ENCODE measurements around the gene AKR1B15. TPM values are rescaled to one million over a fixed set of nuclear protein-coding genes. Genes with fewer than 3 reads are reported as not detected.
A peak's percentile ranks its signal among the peaks of the same experiment; 100 is the strongest.
"Not testable (repeated sequence)": the region's sequence is repeated elsewhere in the genome, so short reads cannot be mapped to it uniquely, and the experiment has no call there.

AKR1B15 gene
- total RNA-seq, 2 experiments from 2014 or later: not detected

DNA sequence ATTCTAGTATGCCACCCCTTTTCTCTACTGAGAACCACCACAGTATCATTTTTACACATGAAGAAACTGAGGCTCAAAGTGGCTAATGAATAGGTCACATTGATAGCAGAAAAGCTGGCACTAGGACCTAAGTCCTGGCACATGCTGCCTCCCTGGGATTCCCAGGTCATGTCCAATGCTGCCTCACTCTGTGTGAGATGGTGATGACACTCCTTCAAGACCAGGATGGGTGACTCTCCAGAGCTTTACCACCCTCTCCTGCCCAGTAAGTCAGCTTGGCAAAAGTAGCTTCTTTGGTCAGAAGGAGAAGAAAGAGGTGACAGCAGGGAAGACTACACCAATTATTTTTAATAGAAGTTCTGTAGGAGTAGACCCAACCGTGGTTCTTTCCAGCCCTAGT, 34.8 kb upstream of the AKR1B15 start:
- no peaks in the 10 kb centered on the region for H3K9me3 Mint-ChIP-seq
- POLR2A ChIA-PET: no interaction called here
- CTCF ChIA-PET: interaction anchor here (0.6 to 2.5 kb wide), 35 partner anchors 8 to 126 kb away, joined by 3 to 37 read pairs (median 4); partner anchors contain the start of genes AKR1B1, AKR1B10 and AKR1B15
- H3K4me3 Mint-ChIP-seq: no peak overlapping the region
- DNase-seq (no peak), ATAC-seq (no peak)
- intact Hi-C loops (cut with micrococcal nuclease): loop anchor here (2.0 kb wide), 1 partner anchor 91 kb away; no protein-coding TSS in a partner anchor
- no peaks in the 10 kb centered on the region for H3K36me3 Mint-ChIP-seq (ENCODE audit: low read depth)
- TF ChIP-seq, protein P1, sequence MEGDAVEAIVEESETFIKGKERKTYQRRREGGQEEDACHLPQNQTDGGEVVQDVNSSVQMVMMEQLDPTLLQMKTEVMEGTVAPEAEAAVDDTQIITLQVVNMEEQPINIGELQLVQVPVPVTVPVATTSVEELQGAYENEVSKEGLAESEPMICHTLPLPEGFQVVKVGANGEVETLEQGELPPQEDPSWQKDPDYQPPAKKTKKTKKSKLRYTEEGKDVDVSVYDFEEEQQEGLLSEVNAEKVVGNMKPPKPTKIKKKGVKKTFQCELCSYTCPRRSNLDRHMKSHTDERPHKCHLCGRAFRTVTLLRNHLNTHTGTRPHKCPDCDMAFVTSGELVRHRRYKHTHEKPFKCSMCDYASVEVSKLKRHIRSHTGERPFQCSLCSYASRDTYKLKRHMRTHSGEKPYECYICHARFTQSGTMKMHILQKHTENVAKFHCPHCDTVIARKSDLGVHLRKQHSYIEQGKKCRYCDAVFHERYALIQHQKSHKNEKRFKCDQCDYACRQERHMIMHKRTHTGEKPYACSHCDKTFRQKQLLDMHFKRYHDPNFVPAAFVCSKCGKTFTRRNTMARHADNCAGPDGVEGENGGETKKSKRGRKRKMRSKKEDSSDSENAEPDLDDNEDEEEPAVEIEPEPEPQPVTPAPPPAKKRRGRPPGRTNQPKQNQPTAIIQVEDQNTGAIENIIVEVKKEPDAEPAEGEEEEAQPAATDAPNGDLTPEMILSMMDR (IDR thresholded peaks at IDR 0.05): no peak
- peaks cover 10% of the 10 kb centered on the region for H3K27me3 Mint-ChIP-seq
- H3K27ac Mint-ChIP-seq: no peak overlapping the region
- peaks cover 9% of the 10 kb centered on the region for H3K4me1 Mint-ChIP-seq (ENCODE audit: low read depth)

DNA sequence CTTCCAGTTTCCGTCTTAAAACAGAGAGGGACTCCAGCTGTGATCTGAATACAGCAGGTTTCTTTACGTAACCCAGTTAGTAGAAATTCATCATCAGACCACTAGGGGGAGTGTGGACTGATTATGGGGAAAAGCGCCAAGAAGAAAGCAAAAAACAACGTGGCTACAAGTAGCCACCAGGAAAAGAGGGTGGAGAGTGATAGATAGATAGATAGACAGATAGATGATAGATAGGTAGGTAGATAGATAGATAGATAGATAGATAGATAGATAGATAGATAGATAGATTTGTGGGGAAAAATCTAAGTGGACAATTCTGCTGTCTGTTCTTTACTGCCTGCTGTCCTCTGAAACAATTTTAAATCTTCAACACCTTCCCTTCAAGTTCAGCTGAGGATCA, 34.2 kb upstream of the AKR1B15 start:
- H3K36me3 Mint-ChIP-seq (ENCODE audit: low read depth): no peaks in the 10 kb centered on the region
- H3K4me1 Mint-ChIP-seq (ENCODE audit: low read depth): peaks cover 9% of the 10 kb centered on the region
- H3K27ac Mint-ChIP-seq: no peak overlapping the region
- no peaks in the 10 kb centered on the region for H3K9me3 Mint-ChIP-seq
- intact Hi-C loops (cut with micrococcal nuclease): loop anchor here (2.0 kb wide), 1 partner anchor 90 kb away; no protein-coding TSS in a partner anchor
- ATAC-seq (peak; percentile 82), DNase-seq (peak; percentile 23)
- H3K27me3 Mint-ChIP-seq: peaks cover 10% of the 10 kb centered on the region
- H3K4me3 Mint-ChIP-seq: no peak overlapping the region
- POLR2A ChIA-PET: no interaction called here
- TF ChIP-seq, protein P1 (IDR thresholded peaks at IDR 0.05): peak; percentile 78
- CTCF ChIA-PET: interaction anchor here (0.6 to 2.5 kb wide), 36 partner anchors 8 to 126 kb away, joined by 3 to 37 read pairs (median 4); partner anchors contain the start of genes AKR1B1, AKR1B10 and AKR1B15

DNA sequence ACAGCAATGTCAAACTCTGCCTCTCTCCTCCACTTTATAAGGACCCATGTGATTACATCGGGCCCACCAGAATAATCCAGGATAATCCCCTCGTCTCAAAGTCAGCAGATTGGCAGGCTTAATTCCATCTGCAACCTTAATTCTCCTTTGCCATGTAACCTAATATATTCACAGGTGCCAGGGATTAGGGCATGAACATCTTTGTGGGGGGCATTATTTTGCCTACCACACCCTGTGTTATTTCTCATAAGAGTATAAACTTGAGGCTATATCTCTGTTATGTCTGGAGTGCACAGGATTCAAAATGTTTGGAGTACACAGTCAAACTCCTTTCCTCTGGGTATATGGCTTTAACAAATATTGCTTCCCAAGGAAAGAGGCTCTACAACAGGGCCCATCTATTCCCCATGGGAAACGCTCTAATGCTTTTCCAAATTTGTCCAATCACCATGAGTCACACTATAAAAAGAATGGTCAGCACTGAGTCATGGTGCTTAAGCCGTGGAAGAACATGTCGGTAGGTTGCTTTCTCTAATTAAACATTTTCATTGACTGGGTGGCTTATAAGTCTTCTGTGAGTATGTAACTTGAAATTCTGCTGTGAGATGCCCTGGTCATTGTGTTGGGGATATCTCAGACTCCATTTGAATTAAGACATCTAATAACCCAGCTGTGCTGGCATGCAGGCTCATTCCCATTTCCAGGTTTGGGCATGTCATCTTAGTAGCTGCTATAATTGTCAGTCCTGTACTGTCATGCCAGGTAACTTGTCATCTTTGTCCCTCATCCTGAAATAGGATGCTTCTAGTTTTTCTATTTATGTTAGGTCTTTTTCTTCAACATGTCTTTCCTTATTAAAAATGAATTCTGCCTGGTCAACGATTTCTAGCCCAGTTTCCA, 33.1 kb upstream of the AKR1B15 start:
- DNase-seq (no peak), ATAC-seq (no peak)
- Mint-ChIP-seq H3K4me3 (no peak overlapping the region), H3K27me3 (peaks cover 10% of the 10 kb centered on the region), H3K36me3 (ENCODE audit: low read depth) (no peaks in the 10 kb centered on the region), H3K27ac (no peak overlapping the region), H3K4me1 (ENCODE audit: low read depth) (peaks cover 9% of the 10 kb centered on the region), H3K9me3 (no peaks in the 10 kb centered on the region)
- ChIA-PET POLR2A (interaction anchor here (0.6 kb wide), 1 partner anchor 178 kb away, joined by 3 read pairs; no protein-coding TSS in a partner anchor), CTCF (interaction anchor here (0.6 to 2.5 kb wide), 11 partner anchors 9 to 429 kb away, joined by 3 to 37 read pairs (median 6); partner anchors contain the start of gene AKR1B15)
- TF ChIP-seq, protein P1 (IDR thresholded peaks at IDR 0.05): no peak
- intact Hi-C loops (cut with micrococcal nuclease): loop anchor here (2.0 kb wide), 1 partner anchor 89 kb away; no protein-coding TSS in a partner anchor

DNA sequence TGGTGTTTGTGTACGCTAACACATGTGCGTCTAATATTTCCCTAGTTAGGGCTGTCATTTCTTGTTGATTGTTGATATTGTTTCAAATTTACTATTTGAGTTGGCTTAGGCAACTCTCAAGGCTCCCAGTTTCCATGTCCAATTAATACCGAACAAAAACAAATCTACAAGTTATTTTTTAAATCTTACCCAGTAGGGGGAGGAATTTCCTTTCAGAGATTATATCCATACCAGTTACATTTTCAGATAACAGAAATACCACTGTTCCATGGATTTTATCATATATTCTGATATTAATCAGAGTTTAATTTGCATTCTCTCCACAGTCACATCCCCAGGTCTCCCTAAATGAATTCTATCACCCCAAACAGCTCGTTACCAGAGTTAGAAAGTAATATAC, 28.8 kb upstream of the AKR1B15 start:
- ATAC-seq: no peak
- Mint-ChIP-seq H3K4me1 (ENCODE audit: low read depth) (no peaks in the 10 kb centered on the region), H3K9me3 (no peaks in the 10 kb centered on the region), H3K27me3 (peaks cover 9% of the 10 kb centered on the region), H3K27ac (no peak overlapping the region), H3K4me3 (no peak overlapping the region), H3K36me3 (ENCODE audit: low read depth) (no peaks in the 10 kb centered on the region)
- ChIA-PET CTCF (no interaction called here), POLR2A (no interaction called here)
- TF ChIP-seq, protein P1 (IDR thresholded peaks at IDR 0.05): no peak
- DNase-seq: no peak
- intact Hi-C loops (cut with micrococcal nuclease): no loop called here

DNA sequence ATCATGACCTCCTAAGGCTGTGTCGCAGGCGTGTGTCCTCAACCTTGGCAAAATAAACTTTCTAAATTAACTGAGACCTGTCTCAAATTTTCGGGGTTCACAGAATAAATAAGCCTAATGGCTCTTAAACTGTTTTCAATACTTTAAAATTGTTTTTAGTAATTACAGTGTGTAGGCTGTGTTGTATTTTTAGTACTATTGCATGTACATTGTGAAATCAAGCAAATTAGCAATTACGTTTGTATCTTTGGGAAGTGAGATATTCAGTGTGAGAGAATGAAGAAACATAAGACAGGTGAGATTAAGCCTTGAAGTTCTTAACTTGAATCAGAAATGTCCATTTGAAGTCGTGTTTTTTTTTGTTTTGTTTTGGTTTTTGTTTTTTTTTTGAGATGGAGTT, 26.3 kb upstream of the AKR1B15 start:
- TF ChIP-seq, protein P1 (IDR thresholded peaks at IDR 0.05): no peak
- Mint-ChIP-seq H3K27me3 (peaks cover 3% of the 10 kb centered on the region), H3K36me3 (ENCODE audit: low read depth) (no peaks in the 10 kb centered on the region), H3K27ac (no peak overlapping the region), H3K4me1 (ENCODE audit: low read depth) (no peaks in the 10 kb centered on the region), H3K4me3 (no peak overlapping the region), H3K9me3 (no peaks in the 10 kb centered on the region)
- no peak for DNase-seq
- ATAC-seq: no peak
- ChIA-PET CTCF (interaction anchor here (1.1 kb wide), 1 partner anchor 90 kb away, joined by 3 read pairs; no protein-coding TSS in a partner anchor), POLR2A (no interaction called here)
- intact Hi-C loops (cut with micrococcal nuclease): no loop called here

DNA sequence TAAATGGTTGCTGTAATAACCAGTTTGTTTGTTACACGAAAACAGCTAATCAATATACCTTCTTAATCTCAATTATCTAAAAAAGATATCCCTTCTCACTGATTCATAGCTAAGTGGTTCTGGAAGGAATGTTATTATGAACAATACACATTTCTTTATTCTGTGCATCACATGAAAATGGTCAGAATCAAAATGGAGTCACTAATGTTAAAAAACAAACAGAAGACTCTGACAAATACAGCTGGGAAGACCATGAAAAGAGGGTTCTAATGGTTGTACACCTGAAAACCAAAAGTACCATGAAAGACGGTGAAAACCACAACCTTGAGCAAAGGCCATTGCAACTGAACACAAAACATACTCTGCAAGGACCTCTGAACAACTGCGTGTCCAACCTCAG, 23.5 kb upstream of the AKR1B15 start:
- H3K4me3 Mint-ChIP-seq; H3K4me1 Mint-ChIP-seq (ENCODE audit: low read depth); H3K27ac Mint-ChIP-seq; H3K9me3 Mint-ChIP-seq; DNase-seq; H3K36me3 Mint-ChIP-seq (ENCODE audit: low read depth); ATAC-seq; H3K27me3 Mint-ChIP-seq; POLR2A ChIA-PET; intact Hi-C loops (cut with micrococcal nuclease): not testable (repeated sequence)
- CTCF ChIA-PET: interaction anchor here (1.0 to 2.8 kb wide), 3 partner anchors 11 to 22 kb away, joined by 3 to 16 read pairs (median 4); no protein-coding TSS in a partner anchor
